Colon (tissue), 2 donors: ENCODE results near the gene UPB1.
"Not testable (repeated sequence)": the region's sequence is repeated elsewhere in the genome, so short reads cannot be mapped to it uniquely, and the experiment has no call there.

ENCODE experiments used
- FAIRE-seq: peaks from 2 replicates; lab custom pipeline; 2012; peaks lifted over from hg19 to GRCh38; lab: Jason Lieb, UNC
- donor health status: control.
- donor health status: control.

Gene UPB1

GRCh38 chr22:24535348-24535747 is 40.2 kb downstream of the UPB1 start:
- no peak for FAIRE-seq

GRCh38 chr22:24536089-24536488 is 41.0 kb downstream of the UPB1 start:
- no peak for FAIRE-seq

DNA sequence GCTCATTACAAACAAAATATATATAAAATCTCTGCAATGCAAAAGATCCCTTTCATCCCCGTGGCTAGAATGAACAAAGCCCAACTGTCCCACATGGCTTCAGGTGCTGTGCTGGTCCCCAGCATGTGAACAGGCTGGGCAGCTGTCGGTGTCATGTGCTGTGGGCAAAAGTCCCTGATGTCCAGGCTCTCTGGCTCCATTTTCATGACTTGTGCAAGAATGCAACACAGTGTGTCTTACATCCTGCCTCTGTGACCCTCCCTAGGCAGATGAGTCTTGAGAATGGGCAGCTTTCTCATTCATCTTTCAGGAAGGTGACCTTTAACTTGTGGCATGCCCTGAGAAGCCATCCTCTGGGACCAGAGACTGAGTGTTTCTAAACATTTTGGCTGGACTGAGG is 45.3 kb downstream of the UPB1 start:
- no peak for FAIRE-seq

GRCh38 chr22:24541681-24542515 is 46.8 kb downstream of the UPB1 start:
- no peak for FAIRE-seq

DNA sequence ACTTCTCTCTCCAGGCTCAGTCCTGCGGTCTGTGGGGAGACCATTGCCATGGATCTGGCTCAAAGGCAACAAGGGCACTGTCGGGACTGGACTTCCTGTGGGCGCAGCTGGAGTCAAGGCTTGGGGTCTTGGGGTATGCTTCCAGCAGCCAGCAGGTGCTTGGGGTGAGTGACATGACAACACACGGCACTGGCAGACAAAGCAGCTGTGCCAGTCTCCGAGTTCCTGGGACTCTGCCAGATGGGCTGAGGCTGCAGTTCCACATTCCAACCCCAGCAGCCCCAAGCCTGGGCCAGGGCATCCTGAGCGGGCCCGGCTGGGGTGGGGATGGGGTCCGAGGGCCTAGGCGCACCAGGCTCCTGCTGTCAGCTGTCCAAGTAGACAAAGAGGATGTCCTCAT is 47.5 kb downstream of the UPB1 start:
- no peak for FAIRE-seq

GRCh38 chr22:24543185-24543601 is 48.1 kb downstream of the UPB1 start:
- FAIRE-seq: no peak

- FAIRE-seq: no peak
Measured at GRCh38 chr22:24543679-24544243, 48.6 kb downstream of the UPB1 start.

- no peak for FAIRE-seq
Measured at GRCh38 chr22:24548812-24549211, 53.7 kb downstream of the UPB1 start.

DNA sequence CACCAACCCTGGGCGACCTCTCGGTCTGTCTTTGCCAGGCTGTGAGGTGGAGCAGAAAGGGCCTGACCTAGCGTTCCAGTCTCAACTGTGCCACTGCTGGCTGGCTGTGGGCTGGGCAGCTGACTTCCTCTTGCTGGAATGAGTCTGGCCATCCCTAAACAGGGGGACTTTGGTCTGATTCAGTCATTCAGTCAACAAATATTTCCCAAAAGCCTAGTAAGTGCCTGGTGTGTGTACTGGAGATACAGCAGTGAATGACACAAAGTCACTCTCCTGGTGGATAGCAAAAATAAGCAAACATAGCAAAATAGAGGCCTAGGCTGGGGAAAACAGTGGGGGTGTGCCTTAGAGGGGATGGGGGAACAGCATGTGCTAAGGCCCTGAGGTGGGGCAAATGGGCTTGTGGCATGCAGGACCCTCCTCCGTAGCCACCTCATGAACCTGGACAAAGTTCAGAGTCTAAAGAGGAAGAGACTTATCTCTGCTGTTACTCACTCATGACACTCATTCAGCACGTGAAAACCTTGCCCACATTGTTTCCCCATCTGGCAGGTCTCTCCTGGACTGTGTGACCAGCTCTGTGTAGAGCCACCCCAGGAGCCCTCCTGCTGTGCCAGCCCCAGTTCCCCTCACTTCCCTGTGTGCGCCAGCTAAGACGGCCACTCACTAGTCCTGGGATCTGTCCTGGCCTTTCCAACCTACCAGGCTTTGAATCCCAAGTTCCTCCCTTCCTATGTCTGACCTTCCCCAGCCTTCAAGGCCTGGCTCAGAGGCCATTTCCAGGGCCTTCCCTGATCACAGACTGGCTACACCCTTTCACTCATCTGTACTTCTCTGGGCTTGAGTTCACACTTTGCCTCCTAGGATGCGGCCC is 55.1 kb downstream of the UPB1 start:
- no peak for FAIRE-seq

GRCh38 chr22:24550902-24551435 is 55.8 kb downstream of the UPB1 start:
- FAIRE-seq: no peak

DNA sequence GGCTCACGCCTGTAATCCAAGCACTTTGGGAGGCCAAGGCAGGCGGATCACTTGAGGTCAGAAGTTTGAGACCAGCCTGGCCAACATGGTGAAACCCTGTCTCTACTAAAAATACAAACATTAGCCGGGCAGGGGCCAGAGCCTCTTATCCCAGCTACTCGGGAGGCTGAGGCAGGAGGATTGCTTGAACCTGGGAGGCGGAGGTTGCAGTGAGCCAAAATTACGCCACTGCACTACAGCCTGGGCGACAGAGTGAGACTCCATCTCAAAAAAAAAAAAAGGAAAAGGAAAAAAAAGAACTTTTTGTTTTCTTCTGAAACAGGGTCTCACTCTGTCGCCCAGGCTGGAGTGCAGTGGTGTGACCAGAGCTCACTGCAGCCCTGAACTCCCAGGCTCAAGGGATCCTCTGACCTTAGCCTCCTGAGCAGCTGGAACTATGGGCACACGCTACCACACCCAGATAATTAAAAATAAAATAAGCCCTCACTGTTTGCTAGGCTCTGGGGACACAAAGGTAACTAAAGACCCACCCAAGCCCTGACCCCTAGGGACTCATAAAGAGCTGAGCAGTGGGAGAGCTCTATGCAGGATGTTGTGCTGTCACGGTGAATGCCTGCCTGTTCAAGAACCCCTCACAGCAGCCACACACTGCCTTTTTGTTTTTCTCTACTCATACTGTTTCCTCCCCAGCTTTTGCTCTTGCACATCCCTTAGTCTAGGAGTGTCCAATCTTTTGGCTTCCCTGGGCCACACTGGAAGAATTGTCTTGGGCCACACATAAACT is 57.6 kb downstream of the UPB1 start:
- not testable (repeated sequence) for FAIRE-seq

GRCh38 chr22:24553597-24554312 is 58.6 kb downstream of the UPB1 start:
- FAIRE-seq: no peak

DNA sequence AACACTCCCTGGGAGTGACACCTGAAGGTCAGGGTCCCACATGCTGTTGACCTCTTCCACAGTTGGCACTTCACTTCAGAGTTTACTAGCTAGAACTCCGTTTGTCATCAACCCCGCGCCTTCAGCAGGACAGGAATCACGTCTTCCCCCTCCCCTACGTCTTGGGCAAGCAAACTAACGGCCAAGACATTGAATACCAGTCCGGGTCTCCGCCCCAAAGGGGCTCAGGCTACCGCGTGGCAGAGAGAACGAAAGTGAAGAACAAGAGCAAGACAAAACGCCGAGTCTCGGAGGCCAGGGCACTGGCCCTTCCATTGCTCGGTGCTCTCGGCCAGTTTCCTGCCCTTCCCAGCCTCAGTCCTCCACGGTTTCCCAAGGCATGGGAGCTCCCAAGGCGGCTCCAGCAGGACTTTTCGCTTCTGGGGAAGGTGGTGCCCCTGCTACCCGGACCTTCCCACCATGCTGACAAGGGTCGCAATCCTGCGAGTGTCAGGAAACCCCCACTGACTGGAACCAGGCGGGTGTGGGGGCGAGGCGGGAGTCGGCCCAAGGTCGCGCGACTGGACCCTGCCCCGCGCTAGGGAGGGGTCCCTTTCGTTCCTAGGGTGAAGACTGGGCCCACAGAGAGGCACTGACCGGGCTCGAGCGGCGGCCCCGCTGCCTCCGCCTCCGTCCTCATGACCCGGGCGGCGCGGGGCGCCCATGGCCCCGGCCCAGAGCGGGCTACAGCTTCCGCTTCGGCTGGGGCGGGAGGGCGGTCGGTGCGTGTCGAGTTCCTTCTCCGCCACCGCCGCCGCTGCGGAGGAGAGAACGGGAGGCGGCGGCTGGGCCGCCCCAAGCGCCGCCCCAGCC is 59.4 kb downstream of the UPB1 start, which contains the start of gene GUCD1:
Gene GUCD1, minus strand, starts transcription at position 826 of the 852 bp plus-strand sequence. Its CDS starts 147 bp downstream, at position 679.
- FAIRE-seq: no peak

DNA sequence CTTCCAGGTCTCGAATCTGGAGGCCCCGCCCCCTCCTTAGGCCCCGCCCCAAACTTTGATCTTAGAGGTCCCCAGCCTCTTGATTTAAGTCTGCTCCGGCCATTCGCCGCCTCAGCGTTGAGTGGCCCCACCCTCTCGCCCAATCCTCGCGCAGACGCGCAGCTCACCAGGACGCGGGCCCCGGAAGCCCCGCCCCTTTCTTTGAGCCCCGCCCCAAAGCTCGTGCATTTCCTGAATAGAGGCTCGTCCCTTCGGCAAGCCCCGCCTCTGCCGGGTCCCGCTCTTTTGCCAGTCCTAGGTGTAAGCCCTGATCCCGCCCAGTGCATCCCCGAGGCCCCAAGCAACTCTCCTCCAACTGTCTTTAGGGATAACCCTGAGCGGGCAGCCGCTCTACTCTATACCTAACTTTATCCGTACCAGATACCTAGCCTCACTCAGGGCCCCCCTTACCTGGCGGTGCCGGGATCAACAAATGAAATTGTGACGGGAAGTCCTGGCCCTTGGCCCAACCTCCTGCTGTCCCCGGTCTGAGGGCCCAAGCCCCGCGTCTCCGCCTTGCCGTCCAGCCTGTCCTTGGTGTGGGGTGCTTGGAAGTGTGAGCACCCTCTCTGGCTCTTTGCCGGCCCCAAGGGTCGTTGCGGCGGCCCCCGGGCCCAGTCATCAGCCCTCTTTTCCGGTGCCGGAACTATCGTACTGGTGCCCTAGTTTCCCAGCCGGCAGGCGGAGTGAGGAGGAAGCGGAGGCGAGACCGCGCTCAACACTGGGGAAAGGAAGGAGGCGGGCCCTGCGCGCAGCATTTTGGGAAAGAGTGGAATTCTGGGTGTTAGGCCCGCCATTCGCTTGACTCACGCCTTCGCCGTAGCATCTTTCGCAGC is 60.3 kb downstream of the UPB1 start, which contains the start of gene SNRPD3:
Gene SNRPD3, plus strand, starts transcription at position 835 of the 875 bp plus-strand sequence. CDS start 1,676 bp downstream, outside the sequence.
- FAIRE-seq: no peak

GRCh38 chr22:24559471-24559870 is 64.3 kb downstream of the UPB1 start:
- FAIRE-seq: no peak

- FAIRE-seq: no peak
Measured at GRCh38 chr22:24563246-24563645, 68.1 kb downstream of the UPB1 start.

DNA sequence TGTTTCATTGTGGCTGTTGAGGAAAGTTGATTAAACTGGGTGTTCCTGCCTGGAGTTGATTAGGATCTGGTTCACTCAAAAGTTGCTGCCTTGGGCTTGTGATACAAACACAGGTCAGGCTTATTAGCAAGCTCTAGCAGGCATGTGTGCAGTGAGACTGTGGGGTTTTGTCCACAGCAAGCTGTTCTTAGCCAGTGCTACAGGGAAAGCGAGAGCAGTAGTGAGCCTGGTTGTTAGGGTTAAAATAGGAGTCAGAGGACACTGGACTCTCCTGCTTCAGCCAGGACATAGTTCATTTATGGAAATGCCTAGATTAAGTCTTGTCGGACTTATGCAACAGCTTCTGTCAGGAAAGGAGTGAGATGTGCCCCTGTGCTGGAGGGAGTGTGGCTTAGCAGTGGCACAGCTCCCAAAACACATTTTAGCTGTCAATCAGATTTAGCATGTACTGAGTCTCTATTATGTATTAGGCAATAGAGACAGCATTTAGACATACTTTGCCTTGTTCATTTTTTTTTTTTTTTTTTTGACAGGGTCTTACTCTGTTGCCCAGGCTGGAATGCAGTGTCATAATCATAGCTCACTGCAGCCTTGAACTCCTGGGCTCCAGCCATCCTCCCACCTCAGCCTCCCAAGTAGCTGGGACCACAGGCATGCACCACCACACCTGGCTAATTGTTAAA is 69.4 kb downstream of the UPB1 start:
- FAIRE-seq: no peak

GRCh38 chr22:24565077-24565476 is 69.9 kb downstream of the UPB1 start:
- FAIRE-seq: no peak
